Upper lobe of left lung (tissue), 6 donors: Measurements from ENCODE around the gene EDC4. TPM values are rescaled to one million over a fixed set of nuclear protein-coding genes. Genes with fewer than 3 reads are reported as not detected.
A peak's percentile ranks its signal among the peaks of the same experiment; 100 is the strongest.

Experiments used
- ATAC-seq, 2 donors: fragments of 200-7000 bp; cut with Tn5 transposase; one replicate each; pipeline ENCODE4 v1.9.1; 2022; ENCODE audit warnings: mild to moderate bottlenecking in 2 of 2, moderate library complexity in 2 of 2; ENCODE audit not compliant: low FRiP score in 2 of 2
- DNase-seq, 2 donors: peaks; one replicate each; pipeline ENCODE4 v3.0.0-alpha.2; 2019 to 2020
- H3K27ac ChIP-seq, 4 donors: fragments of 200-600 bp; sonication (generic); one replicate each; pipeline ENCODE4 v1.5.1; 2016 to 2019
- H3K27me3 ChIP-seq, 4 donors: fragments of 200-600 bp; sonication (generic); one replicate each; pipeline ENCODE4 v1.5.1; 2017 to 2019
- H3K36me3 ChIP-seq, 4 donors: fragments of 200-600 bp; sonication (generic); one replicate each; pipeline ENCODE4 v1.5.1; 2016 to 2019
- H3K4me1 ChIP-seq, 4 donors: fragments of 200-600 bp; sonication (generic); one replicate each; pipeline ENCODE4 v1.5.1; 2018 to 2019
- H3K4me3 ChIP-seq, 4 donors: fragments of 200-600 bp; sonication (generic); one replicate each; pipeline ENCODE4 v1.5.1; 2017 to 2019; ENCODE audit warnings: mild to moderate bottlenecking in 2 of 4, moderate library complexity in 1 of 4
- H3K9me3 ChIP-seq, 4 donors: fragments of 200-600 bp; sonication (generic); one replicate each; pipeline ENCODE4 v1.5.1; 2018 to 2019
- CTCF ChIP-seq, 6 experiments: fragments of 450-650 bp in 4 of 6; fragments of 200-600 bp in 2 of 6; sonication (generic) in 2 of 6; IDR thresholded peaks; one replicate each; pipeline ENCODE4 v1.5.1; 2016 to 2019; ENCODE audit warnings: antibody characterized with exemption in 6 of 6
- EP300 ChIP-seq, 4 donors: sonication (generic); formaldehyde crosslinking; IDR thresholded peaks; one replicate each; pipeline ENCODE4 v1.5.1; 2017; ENCODE audit warnings: antibody characterized with exemption in 4 of 4, control low read depth in 2 of 4
- POLR2A ChIP-seq, 4 donors: fragments of 450-650 bp; IDR thresholded peaks; one replicate each; pipeline ENCODE4 v1.5.1; 2016 to 2017; ENCODE audit warnings: antibody characterized with exemption in 4 of 4, mild to moderate bottlenecking in 2 of 4
- POLR2AphosphoS5 ChIP-seq, 2 donors: sonication (generic); formaldehyde crosslinking; IDR thresholded peaks; one replicate each; pipeline ENCODE4 v1.5.1; 2017; ENCODE audit warnings: antibody characterized with exemption in 2 of 2
- WGBS, 2 donors: methylation state at CpG; one replicate each; pipeline ENCODE4 v1.1.5; 2017 to 2018; 5-methylcytosine and 5-hydroxymethylcytosine counted together
- total RNA-seq, 6 donors: library from RNA; depleted of rRNA in 4 of 6; stranded (reverse); fragments of >200 nt in 4 of 6; gene quantifications; one replicate each; pipeline versions ENCODE4 v1.1.0 to v1.2.1, GENCODE V29; 2016 to 2021
- donor health status: DM: no; HTN: no; CAD: no; lungs with moderate emphysema.
- donor health status: DM: no; HTN: yes; CAD: no; lungs with severe emphysema.

Gene EDC4
- total RNA-seq, 6 donors from 2014 or later: 41.6 to 101 (median 65.0) TPM

DNA sequence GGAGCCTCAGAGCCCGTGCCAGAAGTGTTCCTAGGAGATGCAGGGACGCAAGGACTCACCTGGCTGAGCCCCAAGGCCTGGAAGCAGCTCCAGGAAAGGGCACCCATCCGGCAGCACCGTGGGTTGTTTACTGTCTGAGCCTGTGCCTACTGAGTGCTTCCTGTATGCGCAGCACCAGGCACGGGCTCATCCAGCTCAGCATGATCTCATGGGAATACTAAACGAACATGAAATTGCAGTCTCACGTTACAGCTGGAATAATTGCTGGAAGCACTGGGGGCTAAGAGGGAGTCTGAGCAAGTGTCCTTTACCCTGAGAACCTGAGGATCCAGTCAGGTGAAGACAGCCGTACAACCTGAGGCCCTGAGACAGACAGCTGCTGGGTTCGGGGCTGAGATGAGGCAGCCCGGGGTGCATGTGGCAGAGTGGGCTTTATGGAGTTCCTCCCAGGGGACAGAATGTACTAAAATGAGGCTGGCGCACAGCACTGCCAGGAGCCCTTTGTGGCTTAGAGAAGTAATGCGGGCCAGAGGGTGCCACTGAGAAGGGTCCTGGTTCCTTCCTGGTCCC, 53.4 kb downstream of the EDC4 start:
- 44 to 61% methylated on average over 8 to 13 of the region's 13 CpGs for WGBS, 2 donors
- H3K4me1 ChIP-seq: peaks cover 12 to 54% (median 14%) of the 10 kb centered on the region in 4 donors
- peaks cover 3 to 47% (median 25%) of the 10 kb centered on the region in 4 donors for H3K36me3 ChIP-seq
- no peak overlapping the region for H3K4me3 ChIP-seq
- TF ChIP-seq CTCF (IDR thresholded peaks at IDR 0.05): peak in 1 of 6 experiments; percentile 39
- TF ChIP-seq EP300 (IDR thresholded peaks at IDR 0.05): no peak
- no peak for TF ChIP-seq POLR2A (IDR thresholded peaks at IDR 0.05)
- peak in 1 of 2 donors; percentile 40 for TF ChIP-seq POLR2AphosphoS5 (IDR thresholded peaks at IDR 0.05)
- DNase-seq (peak in 1 of 2 donors; percentile 64), ATAC-seq (no peak)
- peak overlapping the region; percentile 57 to 80 (median 70) for H3K27ac ChIP-seq
- no peaks in the 10 kb centered on the region for H3K27me3 ChIP-seq
- no peaks in the 10 kb centered on the region for H3K9me3 ChIP-seq

- no peaks in the 10 kb centered on the region for H3K9me3 ChIP-seq
- H3K4me3 ChIP-seq: no peak overlapping the region
- no peaks in the 10 kb centered on the region for H3K27me3 ChIP-seq
- ATAC-seq: no peak
- H3K4me1 ChIP-seq: peaks cover 12 to 46% (median 13%) of the 10 kb centered on the region in 4 donors
- 92 to 93% methylated on average over 19 to 21 of the region's 22 CpGs for WGBS, 2 donors
- DNase-seq: no peak
- no peak for TF ChIP-seq POLR2AphosphoS5 (IDR thresholded peaks at IDR 0.05)
- peaks cover 3 to 51% (median 29%) of the 10 kb centered on the region in 4 donors for H3K36me3 ChIP-seq
- peak overlapping the region in 2 of 4 donors; percentile 74 to 80 for H3K27ac ChIP-seq
Observed at GRCh38 chr16:67927131-67927941, 54.5 kb downstream of the EDC4 start.

DNA sequence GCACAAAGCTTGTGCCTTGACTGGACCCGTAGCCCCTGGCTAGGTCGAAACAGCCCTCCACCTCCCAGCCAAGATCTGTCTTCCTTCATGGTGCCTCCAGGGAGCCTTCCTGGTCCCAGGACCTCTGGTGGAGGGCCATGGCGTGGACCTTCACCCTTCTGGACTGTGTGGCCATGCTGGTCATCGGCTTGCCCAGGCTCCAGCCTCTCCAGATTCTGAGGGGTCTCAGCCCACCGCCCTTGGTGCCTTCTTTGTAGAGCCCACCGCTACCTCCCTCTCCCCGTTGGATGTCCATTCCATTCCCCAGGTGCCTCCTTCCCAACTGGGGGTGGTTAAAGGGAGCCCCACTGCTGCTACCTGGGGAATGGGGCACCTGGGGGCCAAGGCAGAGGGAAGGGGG, 55.3 kb downstream of the EDC4 start:
- DNase-seq: no peak
- H3K9me3 ChIP-seq: no peaks in the 10 kb centered on the region
- H3K36me3 ChIP-seq: peaks cover 3 to 54% (median 31%) of the 10 kb centered on the region in 4 donors
- TF ChIP-seq POLR2AphosphoS5 (IDR thresholded peaks at IDR 0.05): no peak
- no peak for TF ChIP-seq EP300 (IDR thresholded peaks at IDR 0.05)
- no peak for TF ChIP-seq CTCF (IDR thresholded peaks at IDR 0.05)
- TF ChIP-seq POLR2A (IDR thresholded peaks at IDR 0.05): no peak
- H3K27me3 ChIP-seq: no peaks in the 10 kb centered on the region
- no peak for ATAC-seq
- no peak overlapping the region for H3K27ac ChIP-seq
- no peak overlapping the region for H3K4me3 ChIP-seq
- WGBS, 2 donors: 90 to 94% methylated on average over 5 to 7 of the region's 7 CpGs
- H3K4me1 ChIP-seq: peaks cover 12 to 40% (median 12%) of the 10 kb centered on the region in 4 donors

- H3K4me3 ChIP-seq: no peak overlapping the region
- WGBS, 2 donors: 51 to 72% methylated on average over 7 to 16 of the region's 16 CpGs
- ATAC-seq: peak; percentile 75 to 84
- peaks cover 12 to 34% (median 12%) of the 10 kb centered on the region in 4 donors for H3K4me1 ChIP-seq
- no peak for TF ChIP-seq POLR2A (IDR thresholded peaks at IDR 0.05)
- no peak for TF ChIP-seq EP300 (IDR thresholded peaks at IDR 0.05)
- TF ChIP-seq CTCF (IDR thresholded peaks at IDR 0.05): peak; percentile 78 to 94 (median 88)
- no peak for TF ChIP-seq POLR2AphosphoS5 (IDR thresholded peaks at IDR 0.05)
- peaks cover 3 to 51% (median 35%) of the 10 kb centered on the region in 4 donors for H3K36me3 ChIP-seq
- no peaks in the 10 kb centered on the region for H3K9me3 ChIP-seq
- peak in 1 of 2 donors; percentile 69 for DNase-seq
- H3K27ac ChIP-seq: no peak overlapping the region
- no peaks in the 10 kb centered on the region for H3K27me3 ChIP-seq
Observed at GRCh38 chr16:67928561-67929364, 55.9 kb downstream of the EDC4 start.

DNA sequence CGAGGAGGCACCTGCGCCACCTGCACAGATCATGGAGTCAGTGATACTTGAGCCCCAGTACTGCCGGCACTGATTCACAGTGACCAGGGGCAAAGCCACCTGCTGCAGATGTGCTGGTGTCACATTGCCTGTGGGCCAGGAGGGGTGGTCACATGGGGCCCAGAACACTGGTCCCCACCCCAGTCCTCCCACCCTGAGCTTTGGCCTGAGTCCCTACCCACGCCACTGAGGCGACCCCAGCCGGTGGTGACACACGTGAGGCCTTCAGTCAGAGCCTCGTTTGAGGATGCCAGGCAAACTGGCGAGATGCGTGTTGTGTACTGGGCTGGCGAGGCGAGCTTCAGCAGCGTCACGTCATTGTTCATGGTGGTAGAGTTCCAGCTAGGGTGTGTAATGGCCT, 57.3 kb downstream of the EDC4 start:
- 93 to 100% methylated on average over 8 to 14 of the region's 14 CpGs for WGBS, 2 donors
- Histone ChIP-seq H3K4me3 (no peak overlapping the region), H3K4me1 (peaks cover 16 to 42% (median 19%) of the 10 kb centered on the region in 4 donors), H3K9me3 (no peaks in the 10 kb centered on the region), H3K36me3 (peaks cover 3 to 57% (median 49%) of the 10 kb centered on the region in 4 donors), H3K27me3 (no peaks in the 10 kb centered on the region), H3K27ac (no peak overlapping the region)
- DNase-seq (no peak), ATAC-seq (no peak)
- TF ChIP-seq EP300 (IDR thresholded peaks at IDR 0.05) (no peak), CTCF (IDR thresholded peaks at IDR 0.05) (no peak), POLR2AphosphoS5 (IDR thresholded peaks at IDR 0.05) (no peak), POLR2A (IDR thresholded peaks at IDR 0.05) (no peak)
